ENCODE measurements around the gene SP110. TPM values are rescaled to one million over a fixed set of nuclear protein-coding genes. Genes with fewer than 3 reads are reported as not detected.

SP110 gene
- total and polyA plus RNA-seq, 2 of the 8 experiments (the other 6 are each of a cell fraction or from before 2014, with no cell fraction given) = 3.1 to 7.1 TPM

GRCh38 chr2:230129343-230129742 lies 90.4 kb downstream of the SP110 start:
- 88% methylated on average over 1 of the region's 1 CpG; no CpG with 5 or more reads in 1 of the 2 experiments for WGBS, 2 experiments (ENCODE audit: extremely low coverage in 1 of 2, insufficient coverage in 1 of 2, insufficient read length in 1 of 2, insufficient replicate concordance in 2 of 2, low coverage in 1 of 2, low lambda C conversion rate in 2 of 2, missing lambda C conversion rate in 1 of 2)
- Histone ChIP-seq H3K4me2 (ENCODE audit: insufficient read depth in 1 of 2, low read depth in 2 of 2, low read length in 2 of 2) (no peak overlapping the region), H2BK15ac (ENCODE audit: low read length) (no peak overlapping the region), H3K9me3 (ENCODE audit: insufficient read depth in 2 of 2, low read depth in 1 of 2, low read length in 1 of 2) (peaks cover 0 to 2% of the 10 kb centered on the region in 2 experiments; a peak in 2 of 4 replicates), H2BK20ac (ENCODE audit: low read length) (no peak overlapping the region), H3K9ac (replicated peaks in 1 of 4; ENCODE audit: extremely low read depth in 1 of 4, low read depth in 3 of 4, low read length in 3 of 4) (no peak overlapping the region), H4K20me1 (replicated peaks in 1 of 2; ENCODE audit: control insufficient read depth in 1 of 2, insufficient read depth in 2 of 2, low read length in 2 of 2) (no peaks in the 10 kb centered on the region), H3K14ac (ENCODE audit: insufficient read length) (no peak overlapping the region), H3K79me1 (ENCODE audit: low read depth, low read length) (no peaks in the 10 kb centered on the region), H3K36me3 (ENCODE audit: control insufficient read depth in 2 of 4, insufficient read depth in 4 of 4, low read length in 3 of 4) (no peaks in the 10 kb centered on the region), H4K8ac (ENCODE audit: extremely low read depth, insufficient read depth, low read length) (no peak overlapping the region), H4K5ac (ENCODE audit: insufficient read length, low read depth, low read length) (no peak overlapping the region), H2BK12ac (ENCODE audit: low read depth, low read length) (no peak overlapping the region), H3K4ac (replicated peaks; ENCODE audit: insufficient read length, low read depth, low read length) (no peak overlapping the region), H3K27ac (ENCODE audit: low read depth, low read length) (no peak overlapping the region), H3K4me3 (ENCODE audit: extremely low read depth in 1 of 4, insufficient read depth in 2 of 4, low read depth in 3 of 4, low read length in 4 of 4) (no peak overlapping the region), H3K56ac (replicated peaks; ENCODE audit: insufficient read length, low read depth, low read length) (no peak overlapping the region), H3K18ac (ENCODE audit: extremely low read depth, low read length) (no peak overlapping the region), H2BK5ac (ENCODE audit: low read depth, low read length) (no peak overlapping the region), H4K91ac (replicated peaks; ENCODE audit: insufficient read length, low read length) (no peak overlapping the region), H2AK5ac (ENCODE audit: low read depth, low read length) (no peak overlapping the region), H3K79me2 (ENCODE audit: control insufficient read depth in 1 of 2, insufficient read depth in 2 of 2, low read length in 2 of 2) (no peaks in the 10 kb centered on the region), H3K23ac (ENCODE audit: insufficient read length) (no peak overlapping the region), H2BK120ac (replicated peaks; ENCODE audit: low read depth, low read length) (no peak overlapping the region), H3K23me2 (ENCODE audit: low read depth, low read length) (no peaks in the 10 kb centered on the region), H2AFZ (ENCODE audit: low read length) (no peak overlapping the region), H3K4me1 (replicated peaks in 1 of 4; ENCODE audit: control insufficient read depth in 3 of 4, insufficient read depth in 4 of 4, low read length in 3 of 4) (no peaks in the 10 kb centered on the region), H3K27me3 (replicated peaks in 1 of 4; ENCODE audit: control insufficient read depth in 3 of 4, extremely low read depth in 1 of 4, insufficient read depth in 3 of 4, low read length in 3 of 4) (no peaks in the 10 kb centered on the region)
- POLR2A ChIA-PET (ENCODE audit: partially characterized antibody) = no interaction called here
- FAIRE-seq (no peak), DNase-seq (ENCODE audit: low read depth in 1 of 2, low spot score in 2 of 2) (no peak)
- CTCF ChIA-PET (ENCODE audit: partially characterized antibody) = interaction anchor here (1.3 to 1.7 kb wide), 2 partner anchors 29 to 63 kb away, joined by 3 to 6 read pairs; no protein-coding TSS in a partner anchor
- no peak for TF ChIP-seq BRCA1 (IDR thresholded peaks at IDR 0.05; ENCODE audit: low read depth, low read length)
- no peak for TF ChIP-seq JUND (IDR thresholded peaks at IDR 0.05; ENCODE audit: low read length)
- TF ChIP-seq HDAC6 (IDR thresholded peaks at IDR 0.05; ENCODE audit: low read depth, low read length) = no peak
- TF ChIP-seq TBP (IDR thresholded peaks at IDR 0.05; ENCODE audit: low read depth, low read length) = no peak
- no peak for TF ChIP-seq SP1 (IDR thresholded peaks at IDR 0.05; ENCODE audit: low read depth, low read length)
- TF ChIP-seq POLR2AphosphoS5 (IDR thresholded peaks at IDR 0.05; ENCODE audit: low read depth, low read length) = no peak
- TF ChIP-seq YY1 (IDR thresholded peaks at IDR 0.05; ENCODE audit: low read depth, low read length) = no peak
- TF ChIP-seq RNF2 (IDR thresholded peaks at IDR 0.05; ENCODE audit: borderline replicate concordance, low read depth, low read length, missing control alignments, poor library complexity, severe bottlenecking) = no peak
- no peak for TF ChIP-seq NRF1 (IDR thresholded peaks at IDR 0.05; ENCODE audit: low read depth, low read length)
- no peak for TF ChIP-seq SAP30 (IDR thresholded peaks at IDR 0.05; ENCODE audit: insufficient read depth, insufficient replicate concordance, low read length)
- TF ChIP-seq CTBP2 (IDR thresholded peaks at IDR 0.05; ENCODE audit: borderline replicate concordance, insufficient read depth, insufficient read length, low read length) = no peak
- TF ChIP-seq HDAC2 (IDR thresholded peaks at IDR 0.05; ENCODE audit: borderline replicate concordance in 1 of 2, low read depth in 2 of 2, low read length in 2 of 2) = no peak
- no peak for TF ChIP-seq MAFK (IDR thresholded peaks at IDR 0.05; ENCODE audit: low read depth, low read length)
- TF ChIP-seq ASH2L (IDR thresholded peaks at IDR 0.05; ENCODE audit: low read length) = no peak
- no peak for TF ChIP-seq SUZ12 (IDR thresholded peaks at IDR 0.05; ENCODE audit: low read length)
